Measurements from ENCODE around the gene LAMA2.

GRCh38 chr6:129184324-129184723, 301.4 kb downstream of the LAMA2 start:
- TF ChIP-seq GATA2 (IDR thresholded peaks at IDR 0.05; ENCODE audit: low read depth, low read length) (no peak), GATA3 (IDR thresholded peaks at IDR 0.05; ENCODE audit: low read depth, low read length) (no peak)

Data from SH-SY5Y (cell line).